Stimulated activated CD8-positive, alpha-beta memory T cell treated with anti-CD3 and anti-CD28 coated beads, Interleukin-4, amount 100 ng/mL, for 24 hours (primary cell): Measurements from ENCODE around the gene KCNK7.

Source experiments
- DNase-seq: peaks from one replicate; pipeline ENCODE4 v3.0.0-alpha.2; 2020; ENCODE audit warnings: low read depth

Gene KCNK7

GRCh38 chr11:65556470-65557279, 38.9 kb downstream of the KCNK7 start:
- DNase-seq, result no peak

GRCh38 chr11:65555693-65556231, 39.8 kb downstream of the KCNK7 start:
- DNase-seq, result no peak

GRCh38 chr11:65554842-65555430, 40.7 kb downstream of the KCNK7 start:
- no peak for DNase-seq

- DNase-seq, result no peak
Observed at GRCh38 chr11:65554057-65554818, 41.4 kb downstream of the KCNK7 start.

GRCh38 chr11:65553301-65554001, 42.1 kb downstream of the KCNK7 start:
- no peak for DNase-seq

- no peak for DNase-seq
Observed at GRCh38 chr11:65552388-65552951, 43.1 kb downstream of the KCNK7 start.

GRCh38 chr11:65551572-65552387, 43.8 kb downstream of the KCNK7 start:
- no peak for DNase-seq

GRCh38 chr11:65549096-65549495, 46.5 kb downstream of the KCNK7 start:
- DNase-seq, result no peak

GRCh38 chr11:65548395-65548794, 47.2 kb downstream of the KCNK7 start:
- DNase-seq, result no peak

- DNase-seq, result no peak
Observed at GRCh38 chr11:65547446-65548125, 48.0 kb downstream of the KCNK7 start.

GRCh38 chr11:65546217-65546958, 49.2 kb downstream of the KCNK7 start:
- DNase-seq, result peak; percentile 97

GRCh38 chr11:65545853-65546216, 49.8 kb downstream of the KCNK7 start:
- no peak for DNase-seq
